Trophoblast cell (in vitro differentiated cells and primary cell): ENCODE data around the gene MEAF6.

Source experiments
- DNase-seq, 2 donors: peaks; one replicate each; pipeline ENCODE4 v3.0.0-alpha.2; 2016
- H2AFZ ChIP-seq: 2 replicates; pipeline ENCODE4 v1.6.1; 2013; ENCODE audit warnings: low read length, moderate library complexity, mild to moderate bottlenecking; ENCODE audit not compliant: insufficient read depth, poor library complexity
- H2AK5ac ChIP-seq: 2 replicates; pipeline ENCODE4 v1.6.1; 2013; ENCODE audit warnings: mild to moderate bottlenecking, low read length
- H2BK120ac ChIP-seq: 2 replicates; pipeline ENCODE4 v1.6.1; 2013; ENCODE audit warnings: low read length, mild to moderate bottlenecking, moderate library complexity; ENCODE audit not compliant: insufficient read depth, poor library complexity
- H2BK12ac ChIP-seq: 2 replicates; pipeline ENCODE4 v1.6.1; 2013; ENCODE audit warnings: mild to moderate bottlenecking, low read length, moderate library complexity
- H2BK5ac ChIP-seq: 2 replicates; pipeline ENCODE4 v1.6.1; 2013; ENCODE audit warnings: low read length, low read depth, moderate library complexity, mild to moderate bottlenecking; ENCODE audit not compliant: poor library complexity
- H3K14ac ChIP-seq: 2 replicates; pipeline ENCODE4 v1.6.1; 2013; ENCODE audit warnings: mild to moderate bottlenecking, low read length
- H3K18ac ChIP-seq: 2 replicates; pipeline ENCODE4 v1.6.1; 2013; ENCODE audit warnings: mild to moderate bottlenecking, low read length
- H3K23ac ChIP-seq: 2 replicates; pipeline ENCODE4 v1.6.1; 2013; ENCODE audit warnings: low read length
- H3K27ac ChIP-seq: 2 replicates; pipeline ENCODE4 v1.5.1; 2013; ENCODE audit warnings: low read depth, mild to moderate bottlenecking, inconsistent platforms, low read length, moderate library complexity
- H3K27me3 ChIP-seq: 2 replicates; pipeline ENCODE4 v1.6.1; 2013; ENCODE audit warnings: inconsistent platforms, mild to moderate bottlenecking, low read length, moderate library complexity; ENCODE audit not compliant: insufficient read depth
- H3K36me3 ChIP-seq, 2 experiments: 1 replicate in 1 of 2; 2 replicates in 1 of 2; pipeline ENCODE4 v1.6.1; 2013; ENCODE audit warnings: low read length in 2 of 2, mild to moderate bottlenecking in 2 of 2, moderate library complexity in 1 of 2; ENCODE audit not compliant: insufficient read depth in 2 of 2, control insufficient read depth in 1 of 2
- H3K4ac ChIP-seq: 2 replicates; pipeline ENCODE4 v1.6.1; 2013; ENCODE audit warnings: low read depth, mild to moderate bottlenecking, low read length, moderate library complexity
- H3K4me1 ChIP-seq, 2 experiments: 1 replicate in 1 of 2; 2 replicates in 1 of 2; pipeline ENCODE4 v1.6.1; 2013; ENCODE audit warnings: low read length in 2 of 2, mild to moderate bottlenecking in 2 of 2, moderate library complexity in 1 of 2; ENCODE audit not compliant: insufficient read depth in 2 of 2, control insufficient read depth in 1 of 2
- H3K4me2 ChIP-seq: 2 replicates; pipeline ENCODE4 v1.6.1; 2013; ENCODE audit warnings: inconsistent platforms, mild to moderate bottlenecking, low read length, moderate library complexity
- H3K4me3 ChIP-seq: 2 replicates; pipeline ENCODE4 v1.5.1; 2013; ENCODE audit warnings: mild to moderate bottlenecking, low read depth, low read length, inconsistent platforms
- H3K79me1 ChIP-seq: one replicate; pipeline ENCODE4 v1.6.1; 2013; ENCODE audit warnings: low read length
- H3K79me2 ChIP-seq: 2 replicates; pipeline ENCODE4 v1.6.1; 2013; ENCODE audit warnings: low read length, mild to moderate bottlenecking; ENCODE audit not compliant: control insufficient read depth, insufficient read depth, poor library complexity
- H3K9ac ChIP-seq: 2 replicates; pipeline ENCODE4 v1.6.1; 2013; ENCODE audit warnings: mild to moderate bottlenecking, low read length
- H3K9me3 ChIP-seq: 2 replicates; pipeline ENCODE4 v1.6.1; 2013; ENCODE audit warnings: low read depth, mild to moderate bottlenecking, control low read depth, inconsistent platforms, low read length; ENCODE audit not compliant: insufficient read depth
- H4K12ac ChIP-seq: 2 replicates; pipeline ENCODE4 v1.6.1; 2013; ENCODE audit warnings: low read depth, mild to moderate bottlenecking, low read length, moderate library complexity
- H4K8ac ChIP-seq: 2 replicates; pipeline ENCODE4 v1.6.1; 2013; ENCODE audit warnings: low read depth, mild to moderate bottlenecking, low read length, moderate library complexity
- H4K91ac ChIP-seq: one replicate; pipeline ENCODE4 v1.6.1; 2013; ENCODE audit warnings: low read depth, mild to moderate bottlenecking, low read length, moderate library complexity
- WGBS: extraction: QIAGEN DNeasy Blood & Tissue Kit; methylation state at CpG from one replicate; pipeline ENCODE4 v1.1.7; 2013; ENCODE audit warnings: missing lambda C conversion rate; ENCODE audit not compliant: insufficient read length, insufficient coverage; ENCODE audit errors: extremely low coverage; 5-methylcytosine and 5-hydroxymethylcytosine counted together

MEAF6 gene

GRCh38 chr1:37458551-37458950, 56.0 kb downstream of the MEAF6 start:
- Histone ChIP-seq H3K79me1 (no peaks in the 10 kb centered on the region), H3K18ac (no peak overlapping the region), H3K23ac (no peak overlapping the region), H3K4me2 (no peak overlapping the region), H3K9ac (no peak overlapping the region), H2AK5ac (no peak overlapping the region), H4K12ac (no peak overlapping the region), H3K4me3 (no peak overlapping the region), H2BK120ac (no peak overlapping the region), H2BK5ac (no peak overlapping the region), H3K27ac (no peak overlapping the region), H2AFZ (no peak overlapping the region), H3K4me1 (no peaks in the 10 kb centered on the region), H3K14ac (no peak overlapping the region), H3K9me3 (no peaks in the 10 kb centered on the region), H3K79me2 (no peaks in the 10 kb centered on the region), H3K4ac (no peak overlapping the region), H4K91ac (no peak overlapping the region), H3K27me3 (no peaks in the 10 kb centered on the region), H3K36me3 (no peaks in the 10 kb centered on the region), H4K8ac (no peak overlapping the region), H2BK12ac (no peak overlapping the region)
- no CpG with 5 or more reads among the region's 3 CpGs for WGBS
- no peak for DNase-seq

- Histone ChIP-seq H3K9ac (no peak overlapping the region), H3K27ac (no peak overlapping the region), H2AK5ac (no peak overlapping the region), H3K36me3 (no peaks in the 10 kb centered on the region), H4K12ac (no peak overlapping the region), H3K14ac (no peak overlapping the region), H3K18ac (no peak overlapping the region), H2BK120ac (no peak overlapping the region), H3K4me2 (no peak overlapping the region), H3K4me3 (no peak overlapping the region), H3K27me3 (no peaks in the 10 kb centered on the region), H3K79me2 (no peaks in the 10 kb centered on the region), H3K4ac (no peak overlapping the region), H3K23ac (no peak overlapping the region), H3K4me1 (no peaks in the 10 kb centered on the region), H3K79me1 (no peaks in the 10 kb centered on the region), H2BK5ac (no peak overlapping the region), H3K9me3 (no peaks in the 10 kb centered on the region), H4K91ac (no peak overlapping the region), H4K8ac (no peak overlapping the region), H2BK12ac (no peak overlapping the region), H2AFZ (no peak overlapping the region)
- DNase-seq = no peak
These were observed 58.0 kb downstream of the MEAF6 start for GRCh38 chr1:37456614-37457013.

GRCh38 chr1:37455516-37455915, 59.0 kb downstream of the MEAF6 start:
- no CpG with 5 or more reads among the region's 10 CpGs for WGBS
- H3K18ac ChIP-seq = no peak overlapping the region
- H3K79me2 ChIP-seq = no peaks in the 10 kb centered on the region
- H3K4me1 ChIP-seq = no peaks in the 10 kb centered on the region
- no peak overlapping the region for H2AFZ ChIP-seq
- H3K4me2 ChIP-seq = no peak overlapping the region
- no peak overlapping the region for H3K23ac ChIP-seq
- no peak overlapping the region for H2AK5ac ChIP-seq
- H4K8ac ChIP-seq = no peak overlapping the region
- no peak overlapping the region for H3K27ac ChIP-seq
- no peak overlapping the region for H3K14ac ChIP-seq
- no peak overlapping the region for H3K9ac ChIP-seq
- H3K9me3 ChIP-seq = no peaks in the 10 kb centered on the region
- no peak overlapping the region for H2BK5ac ChIP-seq
- H3K4ac ChIP-seq = no peak overlapping the region
- H4K91ac ChIP-seq = no peak overlapping the region
- H3K79me1 ChIP-seq = no peaks in the 10 kb centered on the region
- H3K27me3 ChIP-seq = no peaks in the 10 kb centered on the region
- H3K36me3 ChIP-seq = no peaks in the 10 kb centered on the region
- no peak overlapping the region for H3K4me3 ChIP-seq
- no peak overlapping the region for H2BK12ac ChIP-seq
- H4K12ac ChIP-seq = no peak overlapping the region
- DNase-seq = no peak
- H2BK120ac ChIP-seq = no peak overlapping the region

GRCh38 chr1:37453647-37454046, 60.9 kb downstream of the MEAF6 start:
- H2AFZ ChIP-seq = no peak overlapping the region
- H3K36me3 ChIP-seq = no peaks in the 10 kb centered on the region
- H3K4me2 ChIP-seq = no peak overlapping the region
- H3K27me3 ChIP-seq = no peaks in the 10 kb centered on the region
- no peak overlapping the region for H3K23ac ChIP-seq
- no peak overlapping the region for H3K4ac ChIP-seq
- no peak overlapping the region for H3K18ac ChIP-seq
- H4K8ac ChIP-seq = no peak overlapping the region
- DNase-seq = no peak
- H3K9me3 ChIP-seq = no peaks in the 10 kb centered on the region
- H4K12ac ChIP-seq = no peak overlapping the region
- H3K79me2 ChIP-seq = no peaks in the 10 kb centered on the region
- H2BK5ac ChIP-seq = no peak overlapping the region
- peaks cover 5% of the 10 kb centered on the region for H3K79me1 ChIP-seq
- H3K4me1 ChIP-seq = peaks cover 5% of the 10 kb centered on the region in 2 experiments
- no CpG with 5 or more reads among the region's 7 CpGs for WGBS
- no peak overlapping the region for H4K91ac ChIP-seq
- no peak overlapping the region for H2BK120ac ChIP-seq
- H3K14ac ChIP-seq = no peak overlapping the region
- H2BK12ac ChIP-seq = no peak overlapping the region
- no peak overlapping the region for H3K9ac ChIP-seq
- H3K27ac ChIP-seq = no peak overlapping the region
- no peak overlapping the region for H2AK5ac ChIP-seq
- no peak overlapping the region for H3K4me3 ChIP-seq
